Measurements from ENCODE around the gene OCA2. TPM values are rescaled to one million over a fixed set of nuclear protein-coding genes. Genes with fewer than 3 reads are reported as not detected.

OCA2 gene
- total and polyA plus RNA-seq, 2 of the 8 experiments (the other 6 are each of a cell fraction or from before 2014, with no cell fraction given), result 0.20 TPM

DNA sequence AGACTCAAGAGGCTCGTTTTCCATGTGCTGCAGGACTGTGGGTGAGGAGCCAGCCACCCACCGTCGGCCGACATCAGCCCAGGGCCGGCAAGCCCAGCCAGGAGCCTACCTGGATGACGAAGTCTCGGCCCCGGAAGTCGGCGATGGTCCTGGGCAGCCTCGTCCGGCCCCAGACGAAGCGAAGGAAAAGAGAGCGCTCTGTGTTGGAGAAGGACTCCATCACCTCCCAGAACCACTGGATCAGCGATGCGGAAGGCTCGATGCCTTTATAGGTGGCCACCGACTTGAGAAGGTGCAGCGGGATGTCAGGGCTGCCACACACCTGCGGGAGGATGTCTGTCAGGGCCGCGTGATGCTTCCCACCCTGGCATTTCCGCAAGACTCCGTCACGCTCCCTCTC lies 13.8 kb upstream of the OCA2 start:
- Histone ChIP-seq H3K56ac (replicated peaks; ENCODE audit: insufficient read length, low read depth, low read length) (no peak overlapping the region), H2BK20ac (ENCODE audit: low read length) (no peak overlapping the region), H3K79me2 (ENCODE audit: control insufficient read depth in 1 of 2, insufficient read depth in 2 of 2, low read length in 2 of 2) (no peaks in the 10 kb centered on the region), H3K36me3 (ENCODE audit: control insufficient read depth in 2 of 4, insufficient read depth in 4 of 4, low read length in 3 of 4) (peaks cover 14 to 39% (median 31%) of the 10 kb centered on the region in 4 experiments; a peak in 7 of 8 replicates), H3K9ac (replicated peaks in 1 of 4; ENCODE audit: extremely low read depth in 1 of 4, low read depth in 3 of 4, low read length in 3 of 4) (no peak overlapping the region), H3K79me1 (ENCODE audit: low read depth, low read length) (no peaks in the 10 kb centered on the region), H3K9me3 (ENCODE audit: insufficient read depth in 2 of 2, low read depth in 1 of 2, low read length in 1 of 2) (no peaks in the 10 kb centered on the region; a peak in 1 of 4 replicates), H3K14ac (ENCODE audit: insufficient read length) (no peak overlapping the region), H2BK15ac (ENCODE audit: low read length) (no peak overlapping the region), H3K4me1 (replicated peaks in 1 of 4; ENCODE audit: control insufficient read depth in 3 of 4, insufficient read depth in 4 of 4, low read length in 3 of 4) (no peaks in the 10 kb centered on the region), H3K4me3 (ENCODE audit: extremely low read depth in 1 of 4, insufficient read depth in 2 of 4, low read depth in 3 of 4, low read length in 4 of 4) (no peak overlapping the region), H2AK5ac (ENCODE audit: low read depth, low read length) (no peak overlapping the region), H3K23me2 (ENCODE audit: low read depth, low read length) (no peaks in the 10 kb centered on the region), H4K20me1 (replicated peaks in 1 of 2; ENCODE audit: control insufficient read depth in 1 of 2, insufficient read depth in 2 of 2, low read length in 2 of 2) (peaks cover 0 to 8% of the 10 kb centered on the region in 2 experiments), H2AFZ (ENCODE audit: low read length) (no peak overlapping the region), H3K18ac (ENCODE audit: extremely low read depth, low read length) (no peak overlapping the region), H2BK12ac (ENCODE audit: low read depth, low read length) (no peak overlapping the region), H3K4me2 (ENCODE audit: insufficient read depth in 1 of 2, low read depth in 2 of 2, low read length in 2 of 2) (no peak overlapping the region), H2BK120ac (replicated peaks; ENCODE audit: low read depth, low read length) (no peak overlapping the region), H3K23ac (ENCODE audit: insufficient read length) (no peak overlapping the region), H3K4ac (replicated peaks; ENCODE audit: insufficient read length, low read depth, low read length) (no peak overlapping the region), H4K5ac (ENCODE audit: insufficient read length, low read depth, low read length) (no peak overlapping the region), H4K8ac (ENCODE audit: extremely low read depth, insufficient read depth, low read length) (no peak overlapping the region), H3K27me3 (replicated peaks in 1 of 4; ENCODE audit: control insufficient read depth in 3 of 4, extremely low read depth in 1 of 4, insufficient read depth in 3 of 4, low read length in 3 of 4) (peaks cover 0 to 2% (median 2%) of the 10 kb centered on the region in 4 experiments; a peak in 5 of 7 replicates), H3K27ac (ENCODE audit: low read depth, low read length) (no peak overlapping the region), H2BK5ac (ENCODE audit: low read depth, low read length) (no peak overlapping the region), H4K91ac (replicated peaks; ENCODE audit: insufficient read length, low read length) (no peak overlapping the region)
- peak in 1 of 2 experiments; percentile 20 for DNase-seq (ENCODE audit: low read depth in 1 of 2, low spot score in 2 of 2)
- CTCF ChIA-PET (ENCODE audit: partially characterized antibody), result interaction anchor here (5.2 kb wide), 1 partner anchor 12 kb away, joined by 52 read pairs; no protein-coding TSS in a partner anchor
- POLR2A ChIA-PET (ENCODE audit: partially characterized antibody), result no interaction called here
- TF ChIP-seq HDAC2 (IDR thresholded peaks at IDR 0.05; ENCODE audit: borderline replicate concordance in 1 of 2, low read depth in 2 of 2, low read length in 2 of 2) (no peak), KDM5A (IDR thresholded peaks at IDR 0.05; ENCODE audit: low read length) (no peak), SIX5 (IDR thresholded peaks at IDR 0.05; ENCODE audit: low read depth, low read length) (no peak), TCF12 (IDR thresholded peaks at IDR 0.05; ENCODE audit: low read depth, low read length) (no peak), NRF1 (IDR thresholded peaks at IDR 0.05; ENCODE audit: low read depth, low read length) (no peak), JUN (IDR thresholded peaks at IDR 0.05; ENCODE audit: low read depth, low read length) (no peak), PHF8 (conservative IDR thresholded peaks at IDR 0.05; ENCODE audit: low read depth, low read length) (no peak), POLR2AphosphoS5 (IDR thresholded peaks at IDR 0.05; ENCODE audit: low read depth, low read length) (no peak), NANOG (IDR thresholded peaks at IDR 0.05; ENCODE audit: insufficient read depth, low read depth, low read length, poor library complexity, severe bottlenecking) (no peak), CTBP2 (IDR thresholded peaks at IDR 0.05; ENCODE audit: borderline replicate concordance, insufficient read depth, insufficient read length, low read length) (no peak)
- TF ChIP-seq, protein P1, sequence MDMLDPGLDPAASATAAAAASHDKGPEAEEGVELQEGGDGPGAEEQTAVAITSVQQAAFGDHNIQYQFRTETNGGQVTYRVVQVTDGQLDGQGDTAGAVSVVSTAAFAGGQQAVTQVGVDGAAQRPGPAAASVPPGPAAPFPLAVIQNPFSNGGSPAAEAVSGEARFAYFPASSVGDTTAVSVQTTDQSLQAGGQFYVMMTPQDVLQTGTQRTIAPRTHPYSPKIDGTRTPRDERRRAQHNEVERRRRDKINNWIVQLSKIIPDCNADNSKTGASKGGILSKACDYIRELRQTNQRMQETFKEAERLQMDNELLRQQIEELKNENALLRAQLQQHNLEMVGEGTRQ (IDR thresholded peaks at IDR 0.05; ENCODE audit: low read length), result no peak
- FAIRE-seq, result no peak
- 90% methylated on average over 21 of the region's 26 CpGs; no CpG with 5 or more reads in 1 of the 2 experiments for WGBS, 2 experiments (ENCODE audit: extremely low coverage in 1 of 2, insufficient coverage in 1 of 2, insufficient read length in 1 of 2, insufficient replicate concordance in 2 of 2, low coverage in 1 of 2, low lambda C conversion rate in 2 of 2, missing lambda C conversion rate in 1 of 2)

Data from H1 (cell line).